DND-41 (cell line): ENCODE results near the gene FGFBP1.

Source experiments
- EZH2 ChIP-seq: IDR thresholded peaks from 3 replicates; pipeline ENCODE4 v1.6.1; 2012; ENCODE audit warnings: borderline replicate concordance, low read depth, mild to moderate bottlenecking, moderate library complexity, low read length, inconsistent platforms; ENCODE audit not compliant: severe bottlenecking
- TF ChIP-seq, protein P1 (sequence below): IDR thresholded peaks from 2 replicates; pipeline ENCODE4 v1.5.1; 2012; ENCODE audit warnings: borderline replicate concordance, low read length, moderate library complexity, mild to moderate bottlenecking; ENCODE audit not compliant: poor library complexity, severe bottlenecking; ENCODE audit errors: extremely low read depth

DNA sequence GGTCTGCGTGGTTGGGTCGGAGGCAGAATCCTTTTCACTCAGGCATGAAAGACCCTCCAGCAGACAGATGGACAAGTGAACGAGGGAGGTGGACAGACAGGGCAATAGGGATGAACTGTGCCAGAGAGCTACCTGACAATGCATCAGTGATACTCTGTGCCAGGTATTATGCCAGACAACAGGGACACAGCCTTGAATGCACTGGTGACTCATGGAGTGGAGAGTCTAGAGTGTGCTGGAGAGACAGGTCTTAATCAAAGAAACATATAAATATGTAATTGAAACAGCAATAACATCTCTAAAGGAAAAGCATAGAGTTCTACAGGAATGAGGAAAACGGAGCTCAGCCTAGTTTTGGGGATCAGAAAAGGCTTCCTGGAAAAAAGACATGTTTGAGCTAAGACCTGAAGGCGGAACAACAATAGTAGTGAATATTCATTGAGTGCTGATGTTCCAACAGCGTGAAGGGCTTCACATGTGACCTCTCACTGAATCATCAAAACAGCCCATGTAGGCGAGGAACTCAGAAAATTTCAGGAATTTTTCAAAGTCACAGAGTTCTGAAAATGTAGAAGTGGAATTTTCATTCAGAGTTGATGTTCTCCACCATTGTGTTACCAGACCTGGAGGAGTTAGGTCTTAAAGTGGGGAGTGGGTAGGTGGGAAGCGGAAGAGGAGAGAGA lies 44.4 kb upstream of the FGFBP1 start:
- TF ChIP-seq, protein P1, sequence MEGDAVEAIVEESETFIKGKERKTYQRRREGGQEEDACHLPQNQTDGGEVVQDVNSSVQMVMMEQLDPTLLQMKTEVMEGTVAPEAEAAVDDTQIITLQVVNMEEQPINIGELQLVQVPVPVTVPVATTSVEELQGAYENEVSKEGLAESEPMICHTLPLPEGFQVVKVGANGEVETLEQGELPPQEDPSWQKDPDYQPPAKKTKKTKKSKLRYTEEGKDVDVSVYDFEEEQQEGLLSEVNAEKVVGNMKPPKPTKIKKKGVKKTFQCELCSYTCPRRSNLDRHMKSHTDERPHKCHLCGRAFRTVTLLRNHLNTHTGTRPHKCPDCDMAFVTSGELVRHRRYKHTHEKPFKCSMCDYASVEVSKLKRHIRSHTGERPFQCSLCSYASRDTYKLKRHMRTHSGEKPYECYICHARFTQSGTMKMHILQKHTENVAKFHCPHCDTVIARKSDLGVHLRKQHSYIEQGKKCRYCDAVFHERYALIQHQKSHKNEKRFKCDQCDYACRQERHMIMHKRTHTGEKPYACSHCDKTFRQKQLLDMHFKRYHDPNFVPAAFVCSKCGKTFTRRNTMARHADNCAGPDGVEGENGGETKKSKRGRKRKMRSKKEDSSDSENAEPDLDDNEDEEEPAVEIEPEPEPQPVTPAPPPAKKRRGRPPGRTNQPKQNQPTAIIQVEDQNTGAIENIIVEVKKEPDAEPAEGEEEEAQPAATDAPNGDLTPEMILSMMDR = no peak
- no peak for TF ChIP-seq EZH2
